Measurements from ENCODE around the gene SIAE.

The SIAE gene

GRCh38 chr11:124591430-124591829 is 82.1 kb downstream of the SIAE start:
- DNase-seq (ENCODE audit: low read depth, low spot score), result no peak
- TF ChIP-seq, protein P1, sequence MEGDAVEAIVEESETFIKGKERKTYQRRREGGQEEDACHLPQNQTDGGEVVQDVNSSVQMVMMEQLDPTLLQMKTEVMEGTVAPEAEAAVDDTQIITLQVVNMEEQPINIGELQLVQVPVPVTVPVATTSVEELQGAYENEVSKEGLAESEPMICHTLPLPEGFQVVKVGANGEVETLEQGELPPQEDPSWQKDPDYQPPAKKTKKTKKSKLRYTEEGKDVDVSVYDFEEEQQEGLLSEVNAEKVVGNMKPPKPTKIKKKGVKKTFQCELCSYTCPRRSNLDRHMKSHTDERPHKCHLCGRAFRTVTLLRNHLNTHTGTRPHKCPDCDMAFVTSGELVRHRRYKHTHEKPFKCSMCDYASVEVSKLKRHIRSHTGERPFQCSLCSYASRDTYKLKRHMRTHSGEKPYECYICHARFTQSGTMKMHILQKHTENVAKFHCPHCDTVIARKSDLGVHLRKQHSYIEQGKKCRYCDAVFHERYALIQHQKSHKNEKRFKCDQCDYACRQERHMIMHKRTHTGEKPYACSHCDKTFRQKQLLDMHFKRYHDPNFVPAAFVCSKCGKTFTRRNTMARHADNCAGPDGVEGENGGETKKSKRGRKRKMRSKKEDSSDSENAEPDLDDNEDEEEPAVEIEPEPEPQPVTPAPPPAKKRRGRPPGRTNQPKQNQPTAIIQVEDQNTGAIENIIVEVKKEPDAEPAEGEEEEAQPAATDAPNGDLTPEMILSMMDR (IDR thresholded peaks at IDR 0.05; ENCODE audit: insufficient read depth, low read length, missing control alignments), result no peak
- ChIA-PET POLR2A (no interaction called here), CTCF (no interaction called here)
- H3K4me3 ChIP-seq (ENCODE audit: low read depth, low read length), result no peak overlapping the region

- ChIA-PET CTCF (interaction anchor here (0.9 to 8.2 kb wide), 14 partner anchors 10 to 516 kb away, joined by 3 to 142 read pairs (median 5); no protein-coding TSS in a partner anchor), POLR2A (no interaction called here)
- TF ChIP-seq, protein P1 (IDR thresholded peaks at IDR 0.05; ENCODE audit: insufficient read depth, low read length, missing control alignments), result peak; percentile 66
- no peak overlapping the region for H3K4me3 ChIP-seq (ENCODE audit: low read depth, low read length)
- DNase-seq (ENCODE audit: low read depth, low spot score), result peak; percentile 9
Observed at GRCh38 chr11:124586238-124586860, 87.2 kb downstream of the SIAE start.

DNA sequence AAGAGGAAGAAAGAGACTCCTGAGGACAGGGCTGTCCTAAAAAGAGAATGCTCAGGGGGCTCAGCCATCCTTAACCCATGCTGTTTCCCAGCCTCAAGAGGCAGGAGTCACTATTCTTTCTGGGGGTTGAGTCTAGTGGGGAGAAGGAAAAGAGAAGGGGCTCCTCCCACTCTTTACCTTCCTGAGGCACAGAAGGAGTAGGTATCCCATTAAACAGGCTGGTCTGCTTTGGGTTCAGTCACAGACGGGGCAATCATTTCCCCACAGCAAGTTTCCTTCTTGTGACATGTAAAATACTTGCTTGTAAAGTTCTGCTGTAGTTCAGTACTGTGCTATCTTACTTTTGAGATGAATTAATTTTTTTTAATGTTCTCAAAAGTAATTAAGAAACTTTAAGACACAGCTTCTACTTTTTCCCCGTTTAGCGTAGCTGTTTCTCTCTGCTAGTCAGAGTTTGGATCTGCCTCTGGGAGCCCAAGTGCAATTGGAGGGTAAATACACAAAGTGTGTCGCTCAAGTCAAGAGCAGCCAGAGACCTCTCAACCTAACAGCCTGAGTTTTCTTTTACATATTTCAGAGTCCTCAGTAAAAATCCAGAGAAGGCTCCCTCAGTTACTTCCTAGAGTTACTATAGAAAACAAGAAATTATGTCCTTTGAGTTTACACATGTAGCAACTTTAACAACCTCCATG is 88.7 kb downstream of the SIAE start:
- CTCF ChIA-PET, result interaction anchor here (0.8 to 8.2 kb wide), 17 partner anchors 8 to 183 kb away, joined by 3 to 142 read pairs (median 5); no protein-coding TSS in a partner anchor
- TF ChIP-seq, protein P1 (IDR thresholded peaks at IDR 0.05; ENCODE audit: insufficient read depth, low read length, missing control alignments), result no peak
- DNase-seq (ENCODE audit: low read depth, low spot score), result no peak
- POLR2A ChIA-PET, result no interaction called here
- no peak overlapping the region for H3K4me3 ChIP-seq (ENCODE audit: low read depth, low read length)

DNA sequence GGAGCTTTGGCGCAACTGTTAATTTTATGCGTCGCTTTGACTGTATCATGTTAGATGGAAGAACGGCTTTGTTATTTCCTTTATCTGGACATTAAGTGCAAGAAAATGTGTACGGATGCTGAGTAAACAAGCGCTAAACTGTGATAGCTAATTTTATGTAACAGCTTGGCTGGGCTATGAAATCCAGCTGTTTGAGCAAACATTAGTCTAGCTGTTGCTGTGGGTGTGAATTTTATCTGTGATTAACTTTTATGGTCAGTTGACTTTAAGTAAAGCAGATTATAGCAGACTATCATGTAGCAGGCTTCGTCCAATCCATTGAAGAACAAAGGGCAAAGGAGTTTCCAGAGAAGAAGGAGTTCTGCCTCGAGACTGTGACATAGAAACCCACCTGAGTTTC is 89.8 kb downstream of the SIAE start:
- H3K4me3 ChIP-seq (ENCODE audit: low read depth, low read length), result no peak overlapping the region
- CTCF ChIA-PET, result interaction anchor here (0.8 to 8.2 kb wide), 4 partner anchors 10 to 182 kb away, joined by 3 to 142 read pairs (median 13); no protein-coding TSS in a partner anchor
- POLR2A ChIA-PET, result no interaction called here
- TF ChIP-seq, protein P1 (IDR thresholded peaks at IDR 0.05; ENCODE audit: insufficient read depth, low read length, missing control alignments), result no peak
- DNase-seq (ENCODE audit: low read depth, low spot score), result no peak

All from AG04449 (cell line).